K562 (cell line): Measurements from ENCODE around the gene NCOA3. TPM values are rescaled to one million over a fixed set of nuclear protein-coding genes. Genes with fewer than 3 reads are reported as not detected.

Experiments
- ATAC-seq: fragments of 200-7000 bp; cut with Tn5 transposase; 3 replicates; pipeline ENCODE4 v1.9.1; 2020; ENCODE audit warnings: moderate library complexity
- BruUV-seq: library from RNA; stranded (reverse); fragments of 400-500 nt; replicated peaks from 2 replicates; lab custom pipeline; 2021; lab: Mats Ljungman, UMichigan
- CTCF ChIA-PET: fragments of 300-600 bp; formaldehyde crosslinking; extraction: SDS; loops from one replicate; lab custom pipeline; 2021; ENCODE audit warnings: low intra/inter-chr PET ratio; lab: Yijun Ruan, JAX
- POLR2A ChIA-PET: fragments of 300-600, 350-650 bp; sonication (Branson Sonifier 250); formaldehyde crosslinking; extraction: SDS; loops from one replicate; lab custom pipeline; 2021; ENCODE audit warnings: antibody characterized with exemption, inconsistent platforms; lab: Yijun Ruan, JAX
- DNase-seq, 4 experiments: peaks; one replicate each; pipeline versions ENCODE4 v3.0.0 to v3.0.0-alpha.2; 2011 to 2018; ENCODE audit warnings: low spot score in 3 of 4, mixed read lengths in 3 of 4; ENCODE audit errors: extremely low read depth in 1 of 4
- FAIRE-seq: peaks from 2 replicates; lab custom pipeline; 2011; peaks lifted over from hg19 to GRCh38; lab: Jason Lieb, UNC
- H2AFZ ChIP-seq: 2 replicates; pipeline ENCODE4 v1.6.0; 2011; ENCODE audit warnings: low read depth, low read length, control low read depth, inconsistent platforms
- H3K27ac ChIP-seq: fragments of 200-600 bp; 3 replicates; pipeline ENCODE4 v1.8.0; 2011; ENCODE audit warnings: low read depth, mild to moderate bottlenecking, control low read depth, inconsistent platforms, low read length, moderate library complexity, mixed read lengths; ENCODE audit errors: extremely low read depth
- H3K27me3 ChIP-seq, 2 experiments: fragments of 300-600 bp in 1 of 2; 2 replicates in 1 of 2; 3 replicates in 1 of 2; pipeline versions ENCODE4 v1.6.0 to v1.8.0; 2011; ENCODE audit warnings: inconsistent platforms in 2 of 2, low read length in 2 of 2, mild to moderate bottlenecking in 1 of 2, mixed read lengths in 1 of 2, moderate library complexity in 1 of 2; ENCODE audit not compliant: control insufficient read depth in 2 of 2, insufficient read depth in 2 of 2
- H3K36me3 ChIP-seq: fragments of 300-600 bp; 3 replicates; pipeline ENCODE4 v1.8.0; 2011; ENCODE audit warnings: mild to moderate bottlenecking, low read length, inconsistent platforms; ENCODE audit not compliant: control insufficient read depth, insufficient read depth
- H3K4me1 ChIP-seq, 2 experiments: fragments of 200-600 bp in 1 of 2; replicated peaks in 1 of 2; 2 replicates in 1 of 2; 3 replicates in 1 of 2; pipeline versions ENCODE4 v1.5.1 to v1.8.0; 2011; ENCODE audit warnings: inconsistent platforms in 2 of 2, low read length in 2 of 2, mild to moderate bottlenecking in 1 of 2, mixed read lengths in 1 of 2, moderate library complexity in 1 of 2; ENCODE audit not compliant: control insufficient read depth in 2 of 2, insufficient read depth in 2 of 2
- H3K4me2 ChIP-seq: 2 replicates; pipeline ENCODE4 v1.6.1; 2011; ENCODE audit warnings: low read length, control low read depth, inconsistent platforms, mixed read lengths; ENCODE audit not compliant: insufficient read depth
- H3K4me3 ChIP-seq: fragments of 200-600 bp; sonication (generic), shearing (Covaris generic); 2 replicates; pipeline ENCODE4 v1.5.1; 2016; ENCODE audit warnings: control low read depth, inconsistent platforms
- H3K79me2 ChIP-seq: fragments of 200-600 bp; 3 replicates; pipeline ENCODE4 v1.8.0; 2011; ENCODE audit warnings: low read length, inconsistent platforms; ENCODE audit not compliant: control insufficient read depth, insufficient read depth
- H3K9ac ChIP-seq, 2 experiments: 2 replicates each; pipeline versions ENCODE4 v1.6.0 to v1.6.1; 2011; ENCODE audit warnings: low read depth in 2 of 2, low read length in 2 of 2, control low read depth in 1 of 2, inconsistent platforms in 1 of 2, mild to moderate bottlenecking in 1 of 2, mixed read lengths in 1 of 2; ENCODE audit not compliant: insufficient read depth in 1 of 2
- H3K9me1 ChIP-seq: one replicate; pipeline ENCODE4 v1.6.0; 2011; ENCODE audit warnings: inconsistent platforms, mild to moderate bottlenecking, low read length, moderate library complexity; ENCODE audit not compliant: control insufficient read depth, insufficient read depth
- H3K9me3 ChIP-seq: replicated peaks from 2 replicates; pipeline ENCODE4 v1.5.1; 2011; ENCODE audit warnings: low read depth, low read length, inconsistent platforms; ENCODE audit not compliant: control insufficient read depth, insufficient read depth
- H4K20me1 ChIP-seq: replicated peaks from 2 replicates; pipeline ENCODE4 v1.6.1; 2011; ENCODE audit warnings: low read length, inconsistent platforms, mixed read lengths; ENCODE audit not compliant: control insufficient read depth, insufficient read depth
- ASH1L ChIP-seq: fragments of 450-650 bp; IDR thresholded peaks from 2 replicates; pipeline ENCODE4 v1.6.1; 2018; ENCODE audit warnings: borderline replicate concordance, mild to moderate bottlenecking, low read depth; ENCODE audit not compliant: partially characterized antibody
- BDP1 ChIP-seq: IDR thresholded peaks from 3 replicates; pipeline ENCODE4 v1.6.1; 2011; ENCODE audit not compliant: insufficient read length, insufficient read depth
- CBX1 ChIP-seq: sonication (generic); IDR thresholded peaks from 2 replicates; pipeline ENCODE4 v1.6.1; 2016; ENCODE audit warnings: antibody characterized with exemption, low read depth, mild to moderate bottlenecking
- HDAC6 ChIP-seq: IDR thresholded peaks from 2 replicates; pipeline ENCODE4 v1.6.1; 2012; ENCODE audit warnings: low read depth, mild to moderate bottlenecking, control low read depth, inconsistent platforms, low read length, moderate library complexity
- RB1 ChIP-seq: fragments of 450-650 bp; IDR thresholded peaks from 2 replicates; pipeline ENCODE4 v1.6.1; 2017; ENCODE audit warnings: low read depth, mild to moderate bottlenecking
- RBFOX2 ChIP-seq: fragments of 200-400 bp; formaldehyde crosslinking; IDR thresholded peaks from 2 replicates; pipeline ENCODE4 v1.6.1; 2017; ENCODE audit warnings: low read depth, mild to moderate bottlenecking, low read length, moderate library complexity
- ZFP1 ChIP-seq: fragments of 450-650 bp; formaldehyde crosslinking; IDR thresholded peaks from 2 replicates; pipeline ENCODE4 v1.4.0; 2020; ENCODE audit warnings: mild to moderate bottlenecking, mixed read lengths
- ZNF778 ChIP-seq: fragments of 450-650 bp; formaldehyde crosslinking; IDR thresholded peaks from 2 replicates; pipeline ENCODE4 v1.4.0; 2020; ENCODE audit warnings: mild to moderate bottlenecking, moderate library complexity
- WGBS: fragments of 100-300 bp; shearing (Covaris generic); methylation state at CpG from one replicate; pipeline ENCODE4 v1.1.6; 2016; ENCODE audit warnings: low coverage, mixed read lengths; ENCODE audit not compliant: insufficient coverage; ENCODE audit errors: missing lambda C conversion rate; 5-methylcytosine and 5-hydroxymethylcytosine counted together
- in situ Hi-C: fragments of 300-500 bp; cut with MboI; formaldehyde crosslinking; loops from 4 replicates; pipeline ENCODE4 v1.15.0; 2018; ENCODE audit warnings: inconsistent platforms, mixed read lengths
- intact Hi-C: fragments of 100-400 bp; cut with micrococcal nuclease; formaldehyde crosslinking; loops from 2 replicates; pipeline ENCODE4 v1.14.2; 2022
- polyA plus RNA-seq, 8 experiments: library from polyadenylated mRNA; depleted of rRNA in 4 of 8; stranded (reverse) in 5 of 8; unstranded in 3 of 8; fragments of >200 nt; fragmentation: Nextera tagmentation in 2 of 8; fragmentation: Illumina TruSeq in 1 of 8; extraction: Ambion mirVana in 2 of 8; extraction: Trizol in 1 of 8; gene quantifications; 2 replicates each; pipeline versions ENCODE4 v1.2.1 to v1.2.3, GENCODE V29; 2011 to 2014; ENCODE audit warnings: inconsistent platforms in 1 of 8, missing spikeins in 1 of 8
- total RNA-seq, 7 experiments: library from RNA; depleted of rRNA in 6 of 7; stranded (reverse); fragments of >200 nt in 6 of 7; fragmentation: Illumina TruSeq in 2 of 7; extraction: Trizol in 2 of 7; gene quantifications; 2 replicates each; pipeline versions ENCODE4 v1.2.1 to v1.2.3, GENCODE V29; 2011 to 2021; ENCODE audit warnings: low replicate concordance in 1 of 7
- TF ChIP-seq, protein P1 (sequence below): fragments of 450-650 bp; formaldehyde crosslinking; IDR thresholded peaks from 2 replicates; pipeline ENCODE4 v1.4.0; 2020; ENCODE audit warnings: mild to moderate bottlenecking
- TF ChIP-seq, protein P2 (sequence below): IDR thresholded peaks from 2 replicates; pipeline ENCODE4 v1.6.1; 2014; ENCODE audit warnings: antibody characterized with exemption
- TF ChIP-seq, protein P3 (sequence below), 3 experiments: fragments of 200-800 bp in 1 of 3; fragments of 250-450 bp in 1 of 3; fragments of 450-650 bp in 1 of 3; sonication (Bioruptor Pico) in 1 of 3; sonication (Bioruptor generic) in 1 of 3; formaldehyde crosslinking in 1 of 3; IDR thresholded peaks; 2 replicates each; pipeline versions ENCODE4 v1.6.1 to v1.8.0; 2016 to 2022; ENCODE audit warnings: mild to moderate bottlenecking in 2 of 3, missing genetic modification characterization in 2 of 3, missing compliant biosample characterization in 1 of 3, moderate library complexity in 1 of 3
- TF ChIP-seq, protein P4 (sequence below), 3 experiments: IDR thresholded peaks in 2 of 3; conservative IDR thresholded peaks in 1 of 3; 2 replicates each; pipeline ENCODE4 v1.5.1; 2011 to 2012; ENCODE audit warnings: low read length in 3 of 3, mild to moderate bottlenecking in 3 of 3, control low read depth in 2 of 3, improper control_type of control experiment in 1 of 3, inconsistent platforms in 1 of 3, low read depth in 1 of 3, mixed read lengths in 1 of 3, moderate library complexity in 1 of 3; ENCODE audit not compliant: insufficient read depth in 2 of 3

Gene NCOA3
- total and polyA plus RNA-seq, 9 of the 15 experiments (the other 6 are each of a cell fraction or from before 2014, with no cell fraction given): 3.2 to 24.3 (median 14.4) TPM

DNA sequence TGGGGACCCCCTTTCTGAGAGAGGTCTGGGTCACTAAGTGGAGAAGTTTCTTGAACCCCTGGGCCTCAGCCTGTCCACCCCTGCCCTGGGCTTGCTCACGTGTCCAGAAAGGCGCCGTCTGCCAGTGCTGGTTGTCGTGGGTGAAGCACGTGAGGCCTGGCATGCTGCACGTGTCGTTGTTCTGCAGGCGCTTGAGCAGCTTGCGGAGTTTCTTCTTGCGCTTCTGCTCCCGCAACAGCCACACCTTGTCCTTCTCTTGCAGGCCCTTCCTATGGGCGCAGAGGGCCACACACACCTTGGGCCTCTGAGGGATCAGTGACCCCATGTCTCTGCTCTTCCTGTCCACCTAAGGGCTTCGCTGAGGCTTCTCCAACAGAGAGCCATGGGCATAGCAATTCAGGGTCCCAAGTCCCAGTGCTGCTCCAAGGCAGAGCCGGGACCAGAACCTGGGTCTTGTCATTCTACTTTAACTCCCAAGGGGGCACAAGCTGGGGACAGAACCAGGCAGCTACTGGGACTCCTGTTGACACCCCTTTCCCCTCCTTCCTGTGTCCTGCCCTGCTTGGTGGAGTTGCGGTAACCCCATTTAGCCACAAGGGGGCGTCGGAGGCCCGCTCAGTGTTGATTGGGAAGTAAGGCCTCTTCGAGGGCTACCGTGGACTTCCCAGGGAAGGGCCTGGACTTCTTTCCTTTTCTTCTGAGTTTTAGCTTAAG, 161.8 kb downstream of the NCOA3 start (continued):
- TF ChIP-seq, protein P1, sequence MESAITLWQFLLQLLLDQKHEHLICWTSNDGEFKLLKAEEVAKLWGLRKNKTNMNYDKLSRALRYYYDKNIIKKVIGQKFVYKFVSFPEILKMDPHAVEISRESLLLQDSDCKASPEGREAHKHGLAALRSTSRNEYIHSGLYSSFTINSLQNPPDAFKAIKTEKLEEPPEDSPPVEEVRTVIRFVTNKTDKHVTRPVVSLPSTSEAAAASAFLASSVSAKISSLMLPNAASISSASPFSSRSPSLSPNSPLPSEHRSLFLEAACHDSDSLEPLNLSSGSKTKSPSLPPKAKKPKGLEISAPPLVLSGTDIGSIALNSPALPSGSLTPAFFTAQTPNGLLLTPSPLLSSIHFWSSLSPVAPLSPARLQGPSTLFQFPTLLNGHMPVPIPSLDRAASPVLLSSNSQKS (CRISPR knock-in tag): no peak
- TF ChIP-seq RB1 (peak; percentile 54; the same call in 1 of the 2 replicates), CBX1 (no peak), ZFP1 (CRISPR knock-in tag) (no peak), ASH1L (no peak), RBFOX2 (no peak)
- TF ChIP-seq, protein P2, sequence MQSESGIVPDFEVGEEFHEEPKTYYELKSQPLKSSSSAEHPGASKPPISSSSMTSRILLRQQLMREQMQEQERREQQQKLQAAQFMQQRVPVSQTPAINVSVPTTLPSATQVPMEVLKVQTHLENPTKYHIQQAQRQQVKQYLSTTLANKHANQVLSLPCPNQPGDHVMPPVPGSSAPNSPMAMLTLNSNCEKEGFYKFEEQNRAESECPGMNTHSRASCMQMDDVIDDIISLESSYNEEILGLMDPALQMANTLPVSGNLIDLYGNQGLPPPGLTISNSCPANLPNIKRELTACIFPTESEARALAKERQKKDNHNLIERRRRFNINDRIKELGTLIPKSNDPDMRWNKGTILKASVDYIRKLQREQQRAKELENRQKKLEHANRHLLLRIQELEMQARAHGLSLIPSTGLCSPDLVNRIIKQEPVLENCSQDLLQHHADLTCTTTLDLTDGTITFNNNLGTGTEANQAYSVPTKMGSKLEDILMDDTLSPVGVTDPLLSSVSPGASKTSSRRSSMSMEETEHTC: no peak

DNA sequence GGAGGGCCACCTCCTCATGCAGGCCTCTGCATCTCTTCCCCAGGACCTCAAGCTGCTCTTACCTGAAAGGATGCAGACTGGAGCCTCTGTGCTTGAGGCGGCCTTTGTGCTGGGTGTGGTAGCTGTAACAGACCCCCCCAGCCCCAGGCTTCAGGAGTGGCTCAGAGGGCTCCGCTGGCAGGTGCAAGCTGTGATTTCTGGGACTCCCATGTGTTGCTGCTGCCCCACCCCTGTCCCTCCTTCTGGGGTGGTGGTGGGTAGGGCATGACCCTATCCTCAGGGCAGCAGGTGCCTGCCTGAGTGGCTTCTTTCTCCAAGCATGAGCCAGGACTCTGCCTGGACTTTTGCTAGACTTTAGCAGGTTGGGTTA, 162.4 kb downstream of the NCOA3 start:
- CTCF ChIA-PET: no interaction called here
- Histone ChIP-seq H2AFZ (no peak overlapping the region), H3K9me3 (no peaks in the 10 kb centered on the region), H3K36me3 (no peaks in the 10 kb centered on the region), H3K27me3 (peaks cover 41 to 45% of the 10 kb centered on the region in 2 experiments), H3K4me1 (peaks cover 0 to 11% of the 10 kb centered on the region in 2 experiments; a peak in 3 of 5 replicates), H3K4me3 (no peak overlapping the region), H3K27ac (no peak overlapping the region), H3K9ac (peak overlapping the region in 1 of 2 experiments; percentile 12; a peak in 1 of 4 replicates), H3K4me2 (no peak overlapping the region), H4K20me1 (peaks cover 17% of the 10 kb centered on the region), H3K9me1 (no peaks in the 10 kb centered on the region), H3K79me2 (no peaks in the 10 kb centered on the region)
- FAIRE-seq (no peak), DNase-seq (no peak), ATAC-seq (peak; percentile 47)
- intact Hi-C loops (loop anchor here (5.0 kb wide), 2 partner anchors 48 to 958 kb away; no protein-coding TSS in a partner anchor), in situ Hi-C loops (no loop called here)
- 45% methylated on average over 2 of the region's 2 CpGs for WGBS
- POLR2A ChIA-PET: interaction anchor here (0.6 kb wide), 1 partner anchor 561 kb away, joined by 5 read pairs; no protein-coding TSS in a partner anchor
- BruUV-seq: no TSS peak
- TF ChIP-seq, protein P3, sequence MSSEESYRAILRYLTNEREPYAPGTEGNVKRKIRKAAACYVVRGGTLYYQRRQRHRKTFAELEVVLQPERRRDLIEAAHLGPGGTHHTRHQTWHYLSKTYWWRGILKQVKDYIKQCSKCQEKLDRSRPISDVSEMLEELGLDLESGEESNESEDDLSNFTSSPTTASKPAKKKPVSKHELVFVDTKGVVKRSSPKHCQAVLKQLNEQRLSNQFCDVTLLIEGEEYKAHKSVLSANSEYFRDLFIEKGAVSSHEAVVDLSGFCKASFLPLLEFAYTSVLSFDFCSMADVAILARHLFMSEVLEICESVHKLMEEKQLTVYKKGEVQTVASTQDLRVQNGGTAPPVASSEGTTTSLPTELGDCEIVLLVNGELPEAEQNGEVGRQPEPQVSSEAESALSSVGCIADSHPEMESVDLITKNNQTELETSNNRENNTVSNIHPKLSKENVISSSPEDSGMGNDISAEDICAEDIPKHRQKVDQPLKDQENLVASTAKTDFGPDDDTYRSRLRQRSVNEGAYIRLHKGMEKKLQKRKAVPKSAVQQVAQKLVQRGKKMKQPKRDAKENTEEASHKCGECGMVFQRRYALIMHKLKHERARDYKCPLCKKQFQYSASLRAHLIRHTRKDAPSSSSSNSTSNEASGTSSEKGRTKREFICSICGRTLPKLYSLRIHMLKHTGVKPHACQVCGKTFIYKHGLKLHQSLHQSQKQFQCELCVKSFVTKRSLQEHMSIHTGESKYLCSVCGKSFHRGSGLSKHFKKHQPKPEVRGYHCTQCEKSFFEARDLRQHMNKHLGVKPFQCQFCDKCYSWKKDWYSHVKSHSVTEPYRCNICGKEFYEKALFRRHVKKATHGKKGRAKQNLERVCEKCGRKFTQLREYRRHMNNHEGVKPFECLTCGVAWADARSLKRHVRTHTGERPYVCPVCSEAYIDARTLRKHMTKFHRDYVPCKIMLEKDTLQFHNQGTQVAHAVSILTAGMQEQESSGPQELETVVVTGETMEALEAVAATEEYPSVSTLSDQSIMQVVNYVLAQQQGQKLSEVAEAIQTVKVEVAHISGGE (CRISPR knock-in tag; IDR thresholded peaks at IDR 0.05): peak in 1 of 3 experiments; percentile 81; a peak in 1 of 6 replicates
- TF ChIP-seq, protein P4, sequence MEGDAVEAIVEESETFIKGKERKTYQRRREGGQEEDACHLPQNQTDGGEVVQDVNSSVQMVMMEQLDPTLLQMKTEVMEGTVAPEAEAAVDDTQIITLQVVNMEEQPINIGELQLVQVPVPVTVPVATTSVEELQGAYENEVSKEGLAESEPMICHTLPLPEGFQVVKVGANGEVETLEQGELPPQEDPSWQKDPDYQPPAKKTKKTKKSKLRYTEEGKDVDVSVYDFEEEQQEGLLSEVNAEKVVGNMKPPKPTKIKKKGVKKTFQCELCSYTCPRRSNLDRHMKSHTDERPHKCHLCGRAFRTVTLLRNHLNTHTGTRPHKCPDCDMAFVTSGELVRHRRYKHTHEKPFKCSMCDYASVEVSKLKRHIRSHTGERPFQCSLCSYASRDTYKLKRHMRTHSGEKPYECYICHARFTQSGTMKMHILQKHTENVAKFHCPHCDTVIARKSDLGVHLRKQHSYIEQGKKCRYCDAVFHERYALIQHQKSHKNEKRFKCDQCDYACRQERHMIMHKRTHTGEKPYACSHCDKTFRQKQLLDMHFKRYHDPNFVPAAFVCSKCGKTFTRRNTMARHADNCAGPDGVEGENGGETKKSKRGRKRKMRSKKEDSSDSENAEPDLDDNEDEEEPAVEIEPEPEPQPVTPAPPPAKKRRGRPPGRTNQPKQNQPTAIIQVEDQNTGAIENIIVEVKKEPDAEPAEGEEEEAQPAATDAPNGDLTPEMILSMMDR (IDR thresholded peaks at IDR 0.05 in 2 of 3, conservative IDR thresholded peaks at IDR 0.05 in 1 of 3; ENCODE audit: insufficient read depth in 2 of 3, low read depth in 1 of 3, low read length in 3 of 3): peak in 1 of 3 experiments; percentile 27; a peak in 1 of 6 replicates
- TF ChIP-seq HDAC6 (no peak), ZNF778 (no peak), BDP1 (no peak)
